ENCODE data around the gene PPP2R3B. TPM values are rescaled to one million over a fixed set of nuclear protein-coding genes. Genes with fewer than 3 reads are reported as not detected.
A peak's percentile ranks its signal among the peaks of the same experiment; 100 is the strongest.

The PPP2R3B gene
- total RNA-seq, 1 experiment from 2014 or later, result 130 TPM

- Mint-ChIP-seq H3K27me3 (ENCODE audit: low read depth) (no peaks in the 10 kb centered on the region), H3K36me3 (peaks cover 47% of the 10 kb centered on the region)
- TF ChIP-seq EMX1 (CRISPR knock-in tag; IDR thresholded peaks at IDR 0.05) (no peak), ZNF219 (CRISPR knock-in tag; IDR thresholded peaks at IDR 0.05; ENCODE audit: borderline replicate concordance) (no peak), RORB (CRISPR knock-in tag; IDR thresholded peaks at IDR 0.05) (no peak), HMGXB4 (CRISPR knock-in tag; IDR thresholded peaks at IDR 0.05) (no peak), CREM (CRISPR knock-in tag; IDR thresholded peaks at IDR 0.05) (no peak), FOXP4 (CRISPR knock-in tag; IDR thresholded peaks at IDR 0.05) (no peak)
These were observed 76.0 kb downstream of the PPP2R3B start for GRCh38 chrX:310621-311155.

GRCh38 chrX:308821-309520 is 77.7 kb downstream of the PPP2R3B start:
- DNase-seq (ENCODE audit: low spot score), result no peak
- H3K4me1 Mint-ChIP-seq, result no peaks in the 10 kb centered on the region
- H3K27ac Mint-ChIP-seq, result peak overlapping the region; percentile 63; the same call in 1 of the 2 replicates
- CTCF ChIA-PET, result no interaction called here
- TF ChIP-seq PRRX2 (CRISPR knock-in tag; IDR thresholded peaks at IDR 0.05) (no peak), RORB (CRISPR knock-in tag; IDR thresholded peaks at IDR 0.05) (no peak), JUN (CRISPR knock-in tag; IDR thresholded peaks at IDR 0.05) (no peak), ZNF232 (CRISPR knock-in tag; IDR thresholded peaks at IDR 0.05) (no peak), CREM (CRISPR knock-in tag; IDR thresholded peaks at IDR 0.05) (no peak), FOXP1 (CRISPR knock-in tag; IDR thresholded peaks at IDR 0.05; ENCODE audit: borderline replicate concordance) (no peak), ZBTB21 (CRISPR knock-in tag; IDR thresholded peaks at IDR 0.05; ENCODE audit: borderline replicate concordance) (no peak), ATF1 (CRISPR knock-in tag; IDR thresholded peaks at IDR 0.05) (no peak), ZNF396 (CRISPR knock-in tag; IDR thresholded peaks at IDR 0.05; ENCODE audit: borderline replicate concordance) (no peak), ZNF671 (CRISPR knock-in tag; IDR thresholded peaks at IDR 0.05) (no peak), CREB1 (CRISPR knock-in tag; IDR thresholded peaks at IDR 0.05) (no peak), IRF2 (CRISPR knock-in tag; IDR thresholded peaks at IDR 0.05; ENCODE audit: borderline replicate concordance, low read depth) (no peak), GTF2I (CRISPR knock-in tag; conservative IDR thresholded peaks at IDR 0.05) (no peak), KAT7 (CRISPR knock-in tag; IDR thresholded peaks at IDR 0.05; ENCODE audit: borderline replicate concordance) (no peak), MYBL2 (CRISPR knock-in tag; IDR thresholded peaks at IDR 0.05) (no peak), OVOL2 (CRISPR knock-in tag; IDR thresholded peaks at IDR 0.05; ENCODE audit: borderline replicate concordance) (no peak), SMAD4 (CRISPR knock-in tag; IDR thresholded peaks at IDR 0.05) (no peak), ATF6 (CRISPR knock-in tag; IDR thresholded peaks at IDR 0.05) (no peak), NFATC4 (CRISPR knock-in tag; IDR thresholded peaks at IDR 0.05) (no peak), JAZF1 (CRISPR knock-in tag; IDR thresholded peaks at IDR 0.05) (no peak)
- no peak for ATAC-seq
- H3K27me3 Mint-ChIP-seq (ENCODE audit: low read depth), result no peaks in the 10 kb centered on the region
- POLR2A ChIA-PET, result no interaction called here
- peaks cover 57% of the 10 kb centered on the region for H3K36me3 Mint-ChIP-seq
- H3K4me3 Mint-ChIP-seq, result no peak overlapping the region
- H3K9me3 Mint-ChIP-seq, result no peaks in the 10 kb centered on the region; the same call in 1 of the 2 replicates

More at GRCh38 chrX:310621-311155, 76.0 kb downstream of the PPP2R3B start:
- Mint-ChIP-seq H3K9me3 (no peaks in the 10 kb centered on the region; the same call in 1 of the 2 replicates), H3K4me1 (no peaks in the 10 kb centered on the region), H3K4me3 (no peak overlapping the region), H3K27ac (no peak overlapping the region)
- POLR2A ChIA-PET, result no interaction called here
- no peak for DNase-seq (ENCODE audit: low spot score)
- CTCF ChIA-PET, result no interaction called here
- ATAC-seq, result no peak
